Measurements from ENCODE around the gene ASB2.
A peak's percentile ranks its signal among the peaks of the same experiment; 100 is the strongest.

Gene ASB2

GRCh38 chr14:93981316-93982229 is 5.2 kb upstream of the ASB2 start:
- no peak for DNase-seq (ENCODE audit: low spot score)

GRCh38 chr14:93980456-93981201 is 4.3 kb upstream of the ASB2 start:
- DNase-seq (ENCODE audit: low spot score): no peak

GRCh38 chr14:93978735-93979134 is 2.4 kb upstream of the ASB2 start:
- no peak for DNase-seq (ENCODE audit: low spot score)

DNA sequence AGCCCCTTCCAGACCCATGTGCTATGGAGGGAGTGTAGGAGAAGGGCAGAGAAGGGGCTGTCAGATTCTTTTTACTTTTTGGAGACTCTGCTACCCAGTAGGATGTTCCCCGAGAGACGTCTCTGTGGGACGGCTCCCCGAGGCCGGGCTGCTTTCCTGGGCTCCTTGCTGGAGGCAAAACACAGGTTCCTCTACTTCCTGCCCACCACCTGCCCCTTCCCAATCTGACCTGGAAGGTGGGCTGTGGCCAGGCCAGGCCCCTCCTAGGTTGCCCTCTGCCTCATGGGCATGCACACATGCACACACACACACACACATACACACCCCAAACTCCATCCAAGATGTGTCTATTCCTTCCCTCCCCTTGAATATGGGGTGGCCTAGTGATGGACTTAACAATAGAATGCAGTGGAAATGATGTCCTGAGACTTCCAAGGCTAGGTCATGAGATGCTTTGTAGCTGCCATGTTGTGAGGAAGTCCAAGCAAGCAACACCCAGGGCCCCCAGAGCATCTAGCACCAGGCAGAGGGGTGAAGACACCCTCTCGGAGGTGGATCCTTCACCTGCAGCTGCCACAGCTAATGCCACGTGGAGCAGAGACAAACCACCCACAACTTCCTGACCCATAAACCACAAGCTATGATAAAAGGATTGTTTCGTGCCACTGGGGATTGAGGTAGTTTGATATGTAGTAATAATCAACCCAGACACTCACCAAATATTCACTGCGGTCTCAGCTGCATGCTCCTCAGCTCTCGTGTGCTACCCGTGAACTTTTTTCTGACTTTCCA is 1.6 kb upstream of the ASB2 start:
- DNase-seq (ENCODE audit: low spot score): peak; percentile 75

DNA sequence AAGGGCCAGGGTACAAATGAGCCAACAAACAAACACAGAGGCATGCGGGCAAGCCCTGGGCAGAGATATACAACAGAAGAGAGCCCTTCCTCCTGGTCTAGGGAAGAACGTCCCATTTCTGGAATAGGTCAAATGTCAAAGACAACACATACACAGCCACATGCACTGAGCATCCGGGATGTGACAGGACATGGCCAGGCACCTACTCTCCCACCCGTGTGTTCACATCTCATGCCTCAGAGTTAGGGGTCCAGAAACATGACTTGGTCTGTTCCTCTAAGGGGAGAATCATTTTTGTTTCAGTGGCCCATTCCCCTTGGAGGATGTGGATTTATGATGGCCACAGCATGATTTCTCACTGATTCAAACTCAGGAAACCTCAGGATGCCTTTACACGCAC is 801 bp upstream of the ASB2 start:
- no peak for DNase-seq (ENCODE audit: low spot score)

DNA sequence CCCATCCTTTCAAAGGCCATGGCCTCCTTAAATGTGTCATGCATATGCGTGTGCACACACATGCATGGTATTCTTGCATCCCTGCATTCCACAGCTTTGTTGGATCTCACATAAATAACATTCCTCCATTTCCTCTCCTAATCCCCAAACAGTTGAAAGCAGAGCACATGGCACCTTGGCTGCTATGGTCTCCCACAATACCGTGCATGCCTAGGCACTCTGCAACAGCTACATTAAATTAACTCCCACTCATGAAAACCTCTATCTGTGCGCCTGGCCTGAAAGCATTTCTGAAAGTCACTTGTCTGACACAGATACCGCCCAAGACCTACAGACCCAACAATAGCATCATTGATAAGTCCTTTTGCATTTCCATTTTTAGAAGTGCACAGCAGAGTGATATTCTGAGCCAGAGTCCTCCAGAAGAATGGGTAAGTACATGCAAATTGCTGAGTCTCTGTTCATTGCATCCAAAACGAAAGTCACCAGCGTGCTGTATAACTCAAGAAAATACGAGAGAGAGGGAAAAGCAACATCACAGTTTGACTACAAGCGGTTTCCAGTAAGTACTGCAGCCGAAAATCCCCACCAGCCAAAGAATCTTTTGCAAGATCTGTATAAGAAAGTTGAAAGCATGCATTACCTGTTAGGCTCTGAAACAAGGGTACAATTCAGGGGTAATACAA is 436 bp downstream of the ASB2 start:
- DNase-seq (ENCODE audit: low spot score): peak; percentile 76

GRCh38 chr14:93974833-93975232 is 1.5 kb downstream of the ASB2 start:
- no peak for DNase-seq (ENCODE audit: low spot score)

GRCh38 chr14:93974299-93974698 is 2.1 kb downstream of the ASB2 start:
- no peak for DNase-seq (ENCODE audit: low spot score)

DNA sequence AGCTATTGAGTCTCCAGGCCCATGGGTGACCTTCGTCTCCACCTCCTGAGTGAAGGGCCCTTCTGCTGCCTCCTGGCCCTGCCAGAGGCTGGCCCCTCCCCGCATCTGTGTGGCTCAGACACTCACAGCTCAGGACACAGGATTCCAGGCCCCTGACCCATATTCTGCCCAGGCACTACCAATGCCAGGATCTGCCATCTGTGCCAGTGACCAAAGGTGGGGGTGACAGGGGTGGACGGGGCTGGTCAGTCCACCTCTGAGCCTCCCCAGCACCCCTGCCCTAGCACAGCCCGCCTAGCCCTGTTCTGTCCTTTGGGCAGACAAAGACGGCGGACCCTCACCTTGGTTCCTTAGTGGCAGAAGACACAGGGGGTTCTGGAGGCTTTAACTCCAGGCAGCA is 2.8 kb downstream of the ASB2 start:
- no peak for DNase-seq (ENCODE audit: low spot score)

DNA sequence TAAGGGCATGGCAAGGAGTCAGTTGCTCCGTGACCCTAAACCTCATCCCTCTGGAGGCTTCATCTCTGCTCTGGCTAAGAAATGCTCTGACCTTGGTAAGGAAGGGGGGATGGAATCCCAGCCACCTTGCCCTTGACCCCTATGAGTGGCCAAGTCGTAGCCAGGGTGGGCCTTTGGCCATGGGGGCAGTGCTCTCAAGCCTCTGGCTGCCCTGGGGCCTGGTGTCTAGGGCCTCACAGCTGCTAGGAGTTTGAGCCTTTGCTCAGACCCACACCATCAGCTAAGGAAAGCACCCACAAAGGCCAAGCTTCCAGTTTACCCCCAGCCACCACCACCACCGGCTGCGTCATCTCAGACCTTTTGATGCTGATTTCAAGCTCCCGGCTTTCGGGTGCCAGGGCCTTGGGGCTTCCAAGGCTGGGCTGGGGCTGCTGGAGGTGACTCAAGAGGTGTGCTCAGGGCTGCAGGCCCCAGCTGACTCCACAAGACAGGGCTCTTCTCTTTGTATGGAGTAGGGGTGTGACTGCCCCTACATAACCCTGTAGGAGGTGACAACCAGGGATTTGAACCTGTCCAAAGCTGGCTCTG is 3.7 kb downstream of the ASB2 start:
- no peak for DNase-seq (ENCODE audit: low spot score)

- no peak for DNase-seq (ENCODE audit: low spot score)
Observed at GRCh38 chr14:93971635-93972027, 4.7 kb downstream of the ASB2 start.

DNA sequence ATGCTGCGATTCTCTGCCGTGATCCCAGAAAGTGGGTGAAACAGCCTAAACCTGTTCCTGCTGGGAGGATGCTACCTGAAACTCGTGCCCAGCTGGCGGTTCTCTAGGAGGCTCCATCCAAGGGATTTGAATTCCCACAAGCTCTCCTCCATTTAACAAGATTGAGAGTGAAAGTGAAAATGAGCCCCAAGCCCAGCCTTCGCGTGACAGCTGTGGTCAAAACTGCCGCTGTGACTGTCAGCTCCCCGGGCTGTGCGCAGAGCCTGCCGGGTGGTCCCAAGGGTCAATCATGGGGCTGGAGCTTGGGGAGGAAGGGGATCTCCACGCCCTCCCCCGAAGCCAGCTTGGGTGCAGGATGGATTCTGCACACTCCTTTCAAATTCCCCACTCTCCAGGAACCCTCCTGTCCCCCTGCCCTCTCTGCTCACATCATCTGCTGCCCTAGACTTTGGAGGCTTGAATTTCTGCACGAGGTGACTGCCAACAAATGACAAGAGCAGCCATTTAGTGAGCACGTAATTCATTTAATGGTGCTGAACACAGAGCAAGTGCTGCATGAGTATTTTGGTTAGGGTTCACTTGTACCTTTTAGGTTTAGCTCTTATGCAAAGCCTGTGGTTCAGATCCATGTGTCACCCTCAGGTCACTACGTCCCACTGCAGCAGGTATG is 5.3 kb downstream of the ASB2 start:
- peak; percentile 80 for DNase-seq (ENCODE audit: low spot score)

- peak; percentile 68 for DNase-seq (ENCODE audit: low spot score)
Observed at GRCh38 chr14:93970585-93970964, 5.8 kb downstream of the ASB2 start.

DNA sequence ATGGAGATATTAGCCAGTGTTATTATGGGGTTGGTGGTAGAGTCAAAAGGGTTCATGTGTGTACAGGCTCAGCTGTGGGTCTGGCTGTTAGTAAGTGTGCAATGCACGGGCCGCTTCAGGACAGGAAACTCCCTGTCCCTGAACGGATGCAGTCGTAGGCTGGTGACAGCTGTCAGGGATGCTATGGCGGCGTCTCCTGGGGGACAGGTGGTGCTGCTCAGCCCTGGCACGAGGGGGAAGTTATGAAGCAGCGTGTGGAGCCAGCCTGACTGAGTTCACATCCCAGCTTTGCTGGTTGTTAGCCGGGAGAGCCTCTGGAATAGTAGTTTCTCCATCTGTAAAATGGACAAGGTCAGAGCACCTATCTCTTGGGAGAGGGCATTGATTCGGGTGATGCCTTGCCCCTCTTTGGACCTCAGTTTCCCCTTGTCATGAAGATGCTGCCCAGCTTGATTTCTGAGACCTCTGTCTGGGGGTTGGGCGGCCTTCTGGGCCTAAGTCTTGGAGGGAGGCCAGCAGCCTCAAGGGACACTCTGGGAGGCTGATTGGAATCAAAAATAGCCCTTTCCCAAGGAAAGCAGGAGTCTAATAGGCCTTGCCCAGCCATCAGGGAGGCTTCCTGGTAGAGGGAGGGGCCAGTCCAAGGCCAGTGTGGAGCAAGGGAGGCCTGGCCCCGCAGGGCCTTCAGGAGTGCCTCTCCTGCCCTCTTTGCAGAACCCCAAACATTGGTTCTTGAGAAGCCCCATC is 7.1 kb downstream of the ASB2 start:
- DNase-seq (ENCODE audit: low spot score): peak; percentile 68

GRCh38 chr14:93967637-93968250 is 8.6 kb downstream of the ASB2 start:
- DNase-seq (ENCODE audit: low spot score): peak; percentile 81

DNA sequence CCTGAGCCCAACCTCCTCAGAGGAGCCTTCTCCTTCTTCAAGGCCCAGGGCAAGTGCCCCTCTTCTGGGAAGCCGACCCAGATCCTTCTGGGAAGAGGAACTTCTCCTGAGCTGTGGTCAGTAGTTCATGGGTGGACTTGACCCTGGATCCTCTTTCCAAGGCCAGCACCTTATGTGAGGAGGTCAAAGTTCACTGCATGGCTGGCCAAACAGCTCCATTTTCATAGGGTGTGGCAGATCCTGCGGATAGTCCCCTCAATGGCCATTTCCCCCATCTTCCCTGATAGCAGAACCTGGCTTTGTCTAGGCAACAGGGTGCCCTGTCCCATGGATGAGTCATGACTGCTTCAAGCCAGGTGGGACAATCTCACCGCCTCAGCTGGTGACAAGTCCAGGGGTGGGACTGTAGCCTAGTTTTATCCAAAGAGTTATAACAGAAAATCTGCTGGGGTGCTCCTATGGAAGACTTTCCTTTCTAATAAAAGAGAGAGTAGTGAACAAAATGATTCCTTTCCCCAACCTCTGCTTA is 10.4 kb downstream of the ASB2 start:
- DNase-seq (ENCODE audit: low spot score): no peak

- no peak for DNase-seq (ENCODE audit: low spot score)
Observed at GRCh38 chr14:93965287-93965821, 11.0 kb downstream of the ASB2 start.

DNA sequence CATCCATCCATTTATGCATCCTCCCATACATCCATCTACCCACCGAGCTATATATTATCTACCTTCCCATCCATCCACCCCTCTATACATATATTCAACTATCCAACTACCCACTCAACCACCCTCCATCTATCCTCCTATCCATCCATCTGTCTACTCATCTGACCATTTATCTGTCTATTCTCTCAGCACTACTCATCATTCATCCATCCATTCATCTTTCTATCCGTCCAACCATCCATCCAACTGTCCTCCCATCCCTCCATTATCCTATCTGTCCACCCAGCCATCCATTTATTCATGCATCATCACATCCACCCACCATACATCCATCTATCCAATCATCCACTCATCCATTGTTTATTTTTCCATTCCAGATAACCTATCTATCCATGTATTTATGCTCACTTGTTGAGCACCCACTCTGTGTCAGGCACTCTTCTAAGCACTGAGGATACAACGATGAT is 11.5 kb downstream of the ASB2 start:
- DNase-seq (ENCODE audit: low spot score): no peak

DNA sequence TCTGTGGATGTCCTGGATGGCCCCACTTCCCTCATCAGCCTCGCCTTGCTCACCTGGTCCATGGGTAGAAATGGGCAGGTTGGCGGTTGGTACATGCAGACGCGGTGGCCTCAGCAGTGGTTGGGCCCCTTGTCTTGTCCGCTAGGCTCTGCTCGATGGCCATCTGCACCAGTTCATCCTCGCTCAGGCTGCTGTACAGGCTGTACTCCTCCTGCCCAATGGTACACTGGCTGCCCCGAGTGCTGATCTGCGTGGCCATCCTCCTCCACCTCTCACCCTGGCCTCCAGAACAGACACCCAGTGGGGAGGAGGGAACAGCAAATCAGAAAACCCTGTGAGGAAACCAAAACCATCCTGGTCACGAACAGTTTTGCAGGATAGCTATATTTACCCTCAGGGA is 12.1 kb downstream of the ASB2 start:
- DNase-seq (ENCODE audit: low spot score): no peak

All from germinal center (tissue), 1 donor.